ENCODE data around the gene CARNS1.

DNA sequence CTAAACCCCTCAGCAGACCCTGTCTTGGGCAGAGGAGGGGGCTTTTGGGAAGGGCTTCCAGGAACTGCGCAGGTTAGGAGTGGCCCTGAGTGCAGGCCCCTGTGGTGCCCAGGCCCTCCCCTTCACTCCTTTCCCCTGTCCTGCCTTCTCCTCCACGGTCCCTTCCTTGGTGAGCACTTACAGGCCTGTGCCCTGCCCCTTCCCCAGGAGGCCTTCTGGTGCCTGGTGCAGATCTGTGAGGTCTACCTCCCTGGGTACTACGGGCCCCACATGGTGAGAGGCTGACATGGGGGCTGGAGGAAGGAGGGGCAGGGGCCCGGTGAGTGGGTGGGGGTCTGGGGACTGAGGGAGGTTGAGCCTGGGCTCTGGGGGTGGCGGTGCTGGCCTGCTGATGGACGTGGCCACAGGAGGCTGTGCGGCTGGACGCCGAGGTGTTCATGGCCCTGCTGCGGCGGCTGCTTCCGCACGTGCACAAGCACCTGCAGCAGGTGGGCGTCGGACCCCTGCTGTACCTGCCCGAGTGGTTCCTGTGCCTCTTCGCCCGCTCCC lies 9.0 kb upstream of the CARNS1 start:
- TF ChIP-seq CTCF (IDR thresholded peaks at IDR 0.05) (no peak), POLR2AphosphoS5 (IDR thresholded peaks at IDR 0.05) (no peak), POLR2A (IDR thresholded peaks at IDR 0.05) (no peak)
